Head of caudate nucleus (tissue), 42 donors: ENCODE measurements around the gene OR4C11.

Experiments used
- DNase-seq, 42 donors: peaks; one replicate each; pipeline versions ENCODE4 v3.0.0 to v3.0.0-alpha.2; 2020 to 2021; ENCODE audit warnings: mixed read lengths in 7 of 42
- intact Hi-C: fragments of 100-400 bp; cut with DNase I; formaldehyde crosslinking; loops from one replicate; pipeline ENCODE4 v1.15.0; 2022

The OR4C11 gene

GRCh38 chr11:55607545-55607944 is at the start of gene OR4C11:
Gene OR4C11 (minus strand): TSS chr11:55607645. CDS start chr11:55604373, 3,272 bp downstream.
- intact Hi-C loops = no loop called here
- DNase-seq = no peak

- no peak for DNase-seq
- intact Hi-C loops = no loop called here
These were observed 47.7 kb upstream of the OR4C11 start for GRCh38 chr11:55655096-55655495.

- intact Hi-C loops = no loop called here
- DNase-seq = no peak
These were observed 45.1 kb upstream of the OR4C11 start for GRCh38 chr11:55652560-55652959.

- intact Hi-C loops = no loop called here
- DNase-seq = no peak
These were observed 40.6 kb upstream of the OR4C11 start, which contains the start of gene OR4S2 for GRCh38 chr11:55648027-55648426. Gene OR4S2 (plus strand): TSS chr11:55648327. CDS start chr11:55650904, 2,577 bp downstream.

- no peak for DNase-seq
- intact Hi-C loops = no loop called here
These were observed 27.4 kb upstream of the OR4C11 start, which contains the start of gene OR4P4 for GRCh38 chr11:55634813-55635212. Gene OR4P4 (plus strand): TSS chr11:55635113.

GRCh38 chr11:55624531-55624930 is 17.1 kb upstream of the OR4C11 start:
- DNase-seq = no peak
- intact Hi-C loops = no loop called here

- intact Hi-C loops = no loop called here
- DNase-seq = no peak
These were observed 34.9 kb downstream of the OR4C11 start for GRCh38 chr11:55572548-55572947.

GRCh38 chr11:55571828-55572227 is 35.6 kb downstream of the OR4C11 start, which contains the start of gene OR4C16:
Gene OR4C16 (plus strand): TSS chr11:55572128. CDS start chr11:55572128, 0 bp downstream.
- no peak for DNase-seq
- intact Hi-C loops = no loop called here

- no peak for DNase-seq
- intact Hi-C loops = no loop called here
These were observed 53.3 kb downstream of the OR4C11 start, which contains the start of gene OR4C15 for GRCh38 chr11:55554169-55554568. Gene OR4C15 (plus strand): TSS chr11:55554469. CDS start chr11:55554469, 0 bp downstream.
